Suprapubic skin (tissue), 4 donors: ENCODE data around the gene PELI1. TPM values are rescaled to one million over a fixed set of nuclear protein-coding genes. Genes with fewer than 3 reads are reported as not detected.

ENCODE experiments used
- DNase-seq, 2 donors: peaks; one replicate each; pipeline ENCODE4 v3.0.0-alpha.2; 2019; ENCODE audit warnings: low spot score in 2 of 2
- H3K27ac ChIP-seq: fragments of 200-600 bp; sonication (generic); one replicate; pipeline ENCODE4 v1.5.1; 2019
- H3K27me3 ChIP-seq: fragments of 200-600 bp; sonication (generic); one replicate; pipeline ENCODE4 v1.5.1; 2019
- H3K36me3 ChIP-seq: fragments of 200-600 bp; sonication (generic); one replicate; pipeline ENCODE4 v1.5.1; 2019
- H3K4me1 ChIP-seq: fragments of 200-600 bp; sonication (generic); one replicate; pipeline ENCODE4 v1.5.1; 2019
- H3K4me3 ChIP-seq: fragments of 200-600 bp; sonication (generic); one replicate; pipeline ENCODE4 v1.5.1; 2019; ENCODE audit warnings: mild to moderate bottlenecking
- H3K9me3 ChIP-seq: fragments of 200-600 bp; sonication (generic); one replicate; pipeline ENCODE4 v1.5.1; 2019
- EP300 ChIP-seq: sonication (generic); formaldehyde crosslinking; IDR thresholded peaks from one replicate; pipeline ENCODE4 v1.6.1; 2017; ENCODE audit warnings: antibody characterized with exemption
- POLR2A ChIP-seq, 2 donors: fragments of 450-650 bp; IDR thresholded peaks; one replicate each; pipeline ENCODE4 v1.6.1; 2017; ENCODE audit warnings: antibody characterized with exemption in 2 of 2, mild to moderate bottlenecking in 2 of 2, moderate library complexity in 2 of 2
- POLR2AphosphoS5 ChIP-seq, 3 donors: sonication (generic); formaldehyde crosslinking; IDR thresholded peaks; one replicate each; pipeline ENCODE4 v1.6.1; 2017; ENCODE audit warnings: antibody characterized with exemption in 3 of 3
- WGBS: methylation state at CpG from one replicate; pipeline ENCODE4 v1.1.5; 2018; 5-methylcytosine and 5-hydroxymethylcytosine counted together
- total RNA-seq, 4 donors: library from RNA; depleted of rRNA; stranded (reverse); fragments of >200 nt; gene quantifications; one replicate each; pipeline ENCODE4 v1.1.0, GENCODE V29; 2016
- TF ChIP-seq, protein P1 (sequence below), 2 donors: fragments of 200-600 bp in 1 of 2; fragments of 450-650 bp in 1 of 2; sonication (generic) in 1 of 2; IDR thresholded peaks; one replicate each; pipeline ENCODE4 v1.5.1; 2016 to 2019; ENCODE audit warnings: antibody characterized with exemption in 2 of 2, mild to moderate bottlenecking in 1 of 2, moderate library complexity in 1 of 2

PELI1 gene
- total RNA-seq, 4 donors from 2014 or later = 50.6 to 72.3 (median 59.7) TPM

DNA sequence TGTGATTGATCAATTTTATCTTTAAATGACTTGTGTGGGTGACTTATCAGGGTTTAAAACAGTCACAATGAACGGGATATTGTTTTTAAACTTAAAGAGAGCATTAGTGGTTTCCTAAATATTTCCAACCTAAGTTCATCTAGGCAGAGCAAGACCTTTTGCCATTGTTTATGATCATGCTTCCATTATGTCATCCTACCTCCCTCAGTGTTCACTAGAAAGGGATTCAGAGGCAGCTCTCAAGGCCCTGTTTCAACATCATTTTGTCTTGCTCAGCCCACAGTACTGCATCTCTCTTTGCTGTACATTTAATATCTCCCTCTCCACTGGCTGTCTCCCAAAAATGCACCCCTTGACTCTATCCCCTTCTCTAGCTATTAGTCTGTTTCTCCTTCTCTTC, 21.5 kb upstream of the PELI1 start:
- H3K9me3 ChIP-seq = no peaks in the 10 kb centered on the region
- H3K27ac ChIP-seq = no peak overlapping the region
- H3K4me1 ChIP-seq = peaks cover 26% of the 10 kb centered on the region
- H3K4me3 ChIP-seq = no peak overlapping the region
- H3K27me3 ChIP-seq = no peaks in the 10 kb centered on the region
- H3K36me3 ChIP-seq = no peaks in the 10 kb centered on the region
- DNase-seq = no peak
- TF ChIP-seq EP300 (no peak), POLR2A (IDR thresholded peaks at IDR 0.05) (no peak)
- 77% methylated on average over 1 of the region's 1 CpG for WGBS

DNA sequence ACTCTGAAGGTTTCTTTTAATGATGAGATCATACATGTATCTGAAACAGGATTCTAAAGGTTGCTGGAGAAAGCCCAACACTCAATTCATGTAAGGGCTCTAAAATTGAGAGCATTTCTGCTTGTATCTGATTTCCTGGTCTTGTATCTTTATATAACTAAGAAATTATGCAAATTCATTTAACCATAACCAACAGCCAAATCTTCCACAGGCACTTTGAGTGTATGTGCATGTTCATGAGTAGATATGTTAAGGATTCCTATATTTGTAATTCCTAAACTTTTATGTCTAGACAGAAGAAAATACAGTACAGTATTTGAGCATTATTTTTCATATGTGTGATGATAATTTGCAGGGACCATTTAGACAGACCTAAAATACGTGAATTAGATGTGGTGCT, 20.4 kb upstream of the PELI1 start:
- Histone ChIP-seq H3K9me3 (no peaks in the 10 kb centered on the region), H3K4me1 (peaks cover 24% of the 10 kb centered on the region), H3K27ac (no peak overlapping the region), H3K4me3 (no peak overlapping the region), H3K36me3 (no peaks in the 10 kb centered on the region), H3K27me3 (no peaks in the 10 kb centered on the region)
- no peak for DNase-seq
- no peak for TF ChIP-seq EP300
- TF ChIP-seq, protein P1, sequence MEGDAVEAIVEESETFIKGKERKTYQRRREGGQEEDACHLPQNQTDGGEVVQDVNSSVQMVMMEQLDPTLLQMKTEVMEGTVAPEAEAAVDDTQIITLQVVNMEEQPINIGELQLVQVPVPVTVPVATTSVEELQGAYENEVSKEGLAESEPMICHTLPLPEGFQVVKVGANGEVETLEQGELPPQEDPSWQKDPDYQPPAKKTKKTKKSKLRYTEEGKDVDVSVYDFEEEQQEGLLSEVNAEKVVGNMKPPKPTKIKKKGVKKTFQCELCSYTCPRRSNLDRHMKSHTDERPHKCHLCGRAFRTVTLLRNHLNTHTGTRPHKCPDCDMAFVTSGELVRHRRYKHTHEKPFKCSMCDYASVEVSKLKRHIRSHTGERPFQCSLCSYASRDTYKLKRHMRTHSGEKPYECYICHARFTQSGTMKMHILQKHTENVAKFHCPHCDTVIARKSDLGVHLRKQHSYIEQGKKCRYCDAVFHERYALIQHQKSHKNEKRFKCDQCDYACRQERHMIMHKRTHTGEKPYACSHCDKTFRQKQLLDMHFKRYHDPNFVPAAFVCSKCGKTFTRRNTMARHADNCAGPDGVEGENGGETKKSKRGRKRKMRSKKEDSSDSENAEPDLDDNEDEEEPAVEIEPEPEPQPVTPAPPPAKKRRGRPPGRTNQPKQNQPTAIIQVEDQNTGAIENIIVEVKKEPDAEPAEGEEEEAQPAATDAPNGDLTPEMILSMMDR (IDR thresholded peaks at IDR 0.05) = no peak
- TF ChIP-seq POLR2A (IDR thresholded peaks at IDR 0.05) = no peak
- no peak for TF ChIP-seq POLR2AphosphoS5 (IDR thresholded peaks at IDR 0.05)
- WGBS = 95% methylated on average over 1 of the region's 1 CpG

DNA sequence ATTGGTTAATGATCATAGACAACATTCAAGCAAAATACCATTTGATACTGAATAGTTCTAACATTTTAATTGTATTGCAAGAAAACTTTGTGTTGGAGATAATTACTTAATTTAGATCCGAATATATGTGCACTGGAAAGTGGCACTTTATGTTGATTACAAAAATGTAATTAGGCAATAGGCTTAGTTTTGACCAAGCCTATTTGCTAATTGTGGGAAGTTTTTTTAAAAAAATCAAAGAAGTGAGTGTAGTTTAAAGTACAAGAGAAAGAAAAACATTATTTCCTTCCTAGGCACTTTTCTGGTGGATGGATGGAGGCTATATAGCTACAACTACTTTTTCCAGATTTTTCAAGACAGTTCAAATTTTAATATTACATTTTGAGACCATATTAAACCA, 18.3 kb upstream of the PELI1 start:
- WGBS = 78% methylated on average over 1 of the region's 1 CpG
- DNase-seq = no peak
- H3K4me3 ChIP-seq = no peak overlapping the region
- peaks cover 8% of the 10 kb centered on the region for H3K4me1 ChIP-seq
- H3K27ac ChIP-seq = no peak overlapping the region
- no peaks in the 10 kb centered on the region for H3K36me3 ChIP-seq
- no peaks in the 10 kb centered on the region for H3K9me3 ChIP-seq
- TF ChIP-seq POLR2A (IDR thresholded peaks at IDR 0.05) (no peak), POLR2AphosphoS5 (IDR thresholded peaks at IDR 0.05) (no peak), EP300 (no peak)
- TF ChIP-seq, protein P1 (IDR thresholded peaks at IDR 0.05) = no peak
- no peaks in the 10 kb centered on the region for H3K27me3 ChIP-seq

DNA sequence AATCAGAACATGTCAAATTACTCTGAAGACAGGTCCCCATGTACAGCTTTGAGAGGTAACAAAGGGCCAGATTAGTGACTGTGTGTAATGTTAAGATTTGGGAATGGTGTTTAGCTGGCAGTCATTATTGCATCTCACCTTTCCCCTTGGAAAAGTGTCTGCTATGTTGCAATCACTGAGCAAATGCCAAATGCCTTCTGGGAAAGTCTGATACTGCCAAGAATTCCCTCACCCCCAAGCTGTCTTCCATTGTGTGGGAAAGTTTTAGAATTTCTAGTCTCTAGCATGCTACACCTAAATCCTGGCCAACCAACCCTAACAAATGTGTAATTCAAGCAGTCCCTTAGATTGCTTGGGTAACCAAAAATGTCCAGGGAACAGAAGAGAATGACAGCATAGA, 13.6 kb upstream of the PELI1 start:
- H3K27ac ChIP-seq = no peak overlapping the region
- no peaks in the 10 kb centered on the region for H3K9me3 ChIP-seq
- H3K36me3 ChIP-seq = no peaks in the 10 kb centered on the region
- no peak overlapping the region for H3K4me3 ChIP-seq
- no peaks in the 10 kb centered on the region for H3K27me3 ChIP-seq
- H3K4me1 ChIP-seq = peaks cover 2% of the 10 kb centered on the region
- TF ChIP-seq POLR2A (IDR thresholded peaks at IDR 0.05) (no peak), POLR2AphosphoS5 (IDR thresholded peaks at IDR 0.05) (peak in 1 of 3 donors; percentile 37)
- no peak for DNase-seq

DNA sequence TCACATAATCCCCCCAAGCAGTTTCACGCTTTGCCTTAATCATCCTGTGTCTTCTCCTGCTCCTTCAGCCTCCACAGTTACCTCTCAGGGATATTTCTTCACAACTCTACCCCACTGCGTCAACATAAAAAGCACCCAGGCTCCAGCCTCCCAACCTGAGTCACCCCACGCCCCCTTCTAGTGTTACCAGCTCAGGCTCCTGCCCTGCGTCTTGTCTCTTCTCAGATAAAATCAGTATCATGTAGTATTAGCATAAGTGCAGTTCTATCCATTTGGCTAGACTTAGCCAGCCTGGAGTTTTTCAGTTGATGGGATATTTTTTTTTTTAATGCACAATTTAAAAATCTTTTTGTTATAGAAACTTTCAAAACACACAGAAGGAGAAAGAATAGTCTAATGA, 9.6 kb upstream of the PELI1 start:
- WGBS = 73% methylated on average over 4 of the region's 4 CpGs
- TF ChIP-seq, protein P1 (IDR thresholded peaks at IDR 0.05) = no peak
- no peak for TF ChIP-seq EP300
- no peak for TF ChIP-seq POLR2A (IDR thresholded peaks at IDR 0.05)
- no peak for TF ChIP-seq POLR2AphosphoS5 (IDR thresholded peaks at IDR 0.05)
- Histone ChIP-seq H3K27me3 (no peaks in the 10 kb centered on the region), H3K36me3 (no peaks in the 10 kb centered on the region), H3K9me3 (no peaks in the 10 kb centered on the region), H3K4me3 (no peak overlapping the region), H3K27ac (no peak overlapping the region), H3K4me1 (peaks cover 2% of the 10 kb centered on the region)
- no peak for DNase-seq

DNA sequence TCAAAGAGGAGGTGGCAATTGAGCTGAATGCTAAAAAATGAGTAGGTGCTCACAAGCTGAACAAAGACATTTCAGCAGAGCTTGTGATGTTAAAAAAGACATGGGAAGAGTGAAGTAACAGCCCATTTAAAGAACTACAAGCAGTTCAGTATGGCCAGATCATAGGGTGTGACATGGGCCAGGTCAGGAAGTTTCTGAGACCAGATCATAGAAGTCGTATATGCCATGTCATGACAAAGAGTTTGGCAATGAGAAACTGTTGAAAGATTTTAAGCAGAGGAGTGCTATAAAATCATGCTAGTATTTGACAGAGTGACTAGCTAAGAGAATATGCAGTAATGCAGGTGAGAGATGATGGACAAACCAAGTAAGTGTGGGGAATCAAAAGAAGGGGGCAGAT, 7.3 kb upstream of the PELI1 start:
- Histone ChIP-seq H3K27me3 (no peaks in the 10 kb centered on the region), H3K4me1 (no peaks in the 10 kb centered on the region), H3K27ac (no peak overlapping the region), H3K9me3 (no peaks in the 10 kb centered on the region), H3K4me3 (no peak overlapping the region), H3K36me3 (no peaks in the 10 kb centered on the region)
- 38% methylated on average over 1 of the region's 1 CpG for WGBS
- no peak for DNase-seq
- TF ChIP-seq POLR2A (IDR thresholded peaks at IDR 0.05) (no peak), EP300 (no peak), POLR2AphosphoS5 (IDR thresholded peaks at IDR 0.05) (no peak)
- TF ChIP-seq, protein P1 (IDR thresholded peaks at IDR 0.05) = no peak
